Retina (tissue), 1 donor: ENCODE measurements around the gene OR6S1.
"Not testable (repeated sequence)": the region's sequence is repeated elsewhere in the genome, so short reads cannot be mapped to it uniquely, and the experiment has no call there.

ENCODE experiments used
- DNase-seq: peaks from one replicate; pipeline ENCODE4 v3.0.0-alpha.2; 2016

OR6S1 gene

GRCh38 chr14:20609215-20610001 lies 32.1 kb downstream of the OR6S1 start:
- peak; percentile 89 for DNase-seq

GRCh38 chr14:20608383-20609110 lies 32.9 kb downstream of the OR6S1 start:
- no peak for DNase-seq

DNA sequence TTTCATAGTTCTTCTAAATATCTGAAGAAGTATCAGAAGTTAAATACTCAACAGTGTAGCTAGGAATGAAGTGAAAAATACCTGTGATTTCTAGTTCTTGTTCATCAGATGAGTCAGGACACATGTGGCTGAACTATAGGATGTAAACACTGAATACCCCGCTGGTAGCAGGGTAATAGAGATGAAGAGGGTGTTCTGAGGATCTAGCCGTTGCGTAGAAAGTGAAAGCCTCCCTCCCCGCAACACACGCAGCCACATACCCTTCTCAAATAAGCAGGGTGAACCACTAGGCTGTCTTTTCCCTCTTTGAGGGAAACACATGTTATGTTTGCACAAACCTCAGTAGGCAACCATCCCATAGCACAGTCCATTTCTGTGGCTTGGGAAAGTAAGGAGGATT lies 33.9 kb downstream of the OR6S1 start:
- DNase-seq, result no peak

DNA sequence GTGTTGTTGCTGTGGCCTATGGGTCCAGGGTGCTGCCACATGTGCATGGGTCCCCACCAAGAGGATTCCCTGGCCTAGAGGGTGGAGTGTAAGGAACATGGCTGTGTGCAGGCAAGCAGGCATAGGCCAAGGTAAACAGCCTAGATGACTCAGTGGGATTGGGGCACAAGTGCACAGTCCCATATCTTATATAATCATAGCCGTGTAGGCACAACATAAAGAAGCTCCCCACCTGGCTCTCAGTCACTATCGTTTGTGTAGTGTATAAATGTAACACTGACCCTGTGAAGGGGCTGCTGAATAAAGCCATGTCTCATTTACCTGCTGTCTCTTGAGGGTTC lies 34.6 kb downstream of the OR6S1 start:
- no peak for DNase-seq

DNA sequence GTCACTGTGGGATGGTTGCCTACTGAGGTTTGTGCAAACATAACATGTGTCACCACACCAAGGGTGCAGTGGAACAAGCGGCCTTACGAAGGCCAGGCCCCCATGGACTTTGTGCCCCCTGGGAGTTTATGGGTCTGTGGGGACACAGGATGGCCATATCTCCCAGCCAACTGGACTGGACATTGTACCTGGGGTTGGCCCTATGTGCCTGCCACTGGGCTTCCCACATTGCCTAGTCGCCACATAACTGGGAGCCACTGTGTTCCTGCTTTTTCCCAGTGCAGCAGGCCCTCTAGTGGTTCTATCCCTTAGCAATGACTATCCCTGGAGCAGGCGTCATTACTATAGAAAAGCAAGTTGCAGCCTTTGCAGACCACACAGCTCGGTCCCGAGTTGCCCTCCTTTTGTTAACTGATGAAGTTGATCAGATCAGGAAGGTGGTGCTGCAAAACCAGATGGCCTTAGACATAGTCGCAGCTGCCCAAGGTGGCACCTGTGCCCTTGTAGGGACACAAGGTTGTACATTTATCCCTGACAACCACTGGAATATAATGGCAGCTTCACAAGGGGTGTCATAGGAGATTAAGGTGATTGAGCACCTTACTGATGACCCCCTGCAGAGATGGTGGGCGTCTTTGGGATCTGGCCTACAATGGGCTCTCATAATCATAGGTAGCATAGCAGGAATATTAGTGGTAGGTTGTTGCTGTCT lies 35.1 kb downstream of the OR6S1 start:
- peak; percentile 30 for DNase-seq

- no peak for DNase-seq
Measured at GRCh38 chr14:20603813-20604690, 37.4 kb downstream of the OR6S1 start.

GRCh38 chr14:20602583-20602982 lies 38.9 kb downstream of the OR6S1 start:
- DNase-seq, result no peak

GRCh38 chr14:20601522-20601921 lies 40.0 kb downstream of the OR6S1 start:
- no peak for DNase-seq

- no peak for DNase-seq
Measured at GRCh38 chr14:20597108-20597507, 44.4 kb downstream of the OR6S1 start.

- DNase-seq, result not testable (repeated sequence)
Measured at GRCh38 chr14:20595726-20596125, 45.8 kb downstream of the OR6S1 start.

DNA sequence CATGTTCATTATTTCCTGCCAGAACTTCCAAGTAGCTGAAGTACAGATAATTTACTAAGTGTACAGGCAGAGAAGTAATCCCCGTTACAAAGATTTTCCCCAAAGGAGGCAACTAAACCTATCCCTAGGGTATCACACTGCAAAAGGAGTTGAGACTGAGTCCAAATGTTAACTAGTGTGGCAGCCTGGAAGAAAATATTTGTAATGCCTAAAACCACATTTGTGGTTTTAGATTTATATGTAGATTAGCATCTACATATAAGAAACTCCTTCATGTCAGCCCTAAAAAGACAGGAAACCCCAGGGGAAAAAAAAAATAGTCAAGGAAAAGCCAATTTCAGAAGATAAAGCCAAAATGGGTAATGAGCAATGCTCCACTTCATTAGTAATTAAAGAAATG lies 48.9 kb downstream of the OR6S1 start:
- no peak for DNase-seq

GRCh38 chr14:20591235-20591634 lies 50.3 kb downstream of the OR6S1 start, which contains the start of gene RNASE12:
RNASE12 (minus strand) TSS chr14:20591376; CDS start chr14:20590723, 653 bp downstream.
- no peak for DNase-seq
